ENCODE measurements around the gene SIRPB1. TPM values are rescaled to one million over a fixed set of nuclear protein-coding genes. Genes with fewer than 3 reads are reported as not detected.

The SIRPB1 gene
- not detected for total RNA-seq (ENCODE audit: unreplicated experiment)
- long read RNA-seq: 0 reads

- Mint-ChIP-seq H3K4me3 (ENCODE audit: unreplicated experiment) (no peak within 1 kb of the TSS), H3K4me1 (ENCODE audit: unreplicated experiment) (peaks cover 13% of the 10 kb centered on the region), H3K27me3 (ENCODE audit: unreplicated experiment) (peaks cover 8% of the 10 kb centered on the region), H3K9me3 (ENCODE audit: unreplicated experiment) (no peaks in the 10 kb centered on the region), H3K27ac (ENCODE audit: unreplicated experiment) (no peak within 1 kb of the TSS), H3K36me3 (ENCODE audit: low read depth, unreplicated experiment) (no peaks in the 10 kb centered on the region)
- no peak for DNase-seq (ENCODE audit: low spot score)
- TF ChIP-seq, protein P1, sequence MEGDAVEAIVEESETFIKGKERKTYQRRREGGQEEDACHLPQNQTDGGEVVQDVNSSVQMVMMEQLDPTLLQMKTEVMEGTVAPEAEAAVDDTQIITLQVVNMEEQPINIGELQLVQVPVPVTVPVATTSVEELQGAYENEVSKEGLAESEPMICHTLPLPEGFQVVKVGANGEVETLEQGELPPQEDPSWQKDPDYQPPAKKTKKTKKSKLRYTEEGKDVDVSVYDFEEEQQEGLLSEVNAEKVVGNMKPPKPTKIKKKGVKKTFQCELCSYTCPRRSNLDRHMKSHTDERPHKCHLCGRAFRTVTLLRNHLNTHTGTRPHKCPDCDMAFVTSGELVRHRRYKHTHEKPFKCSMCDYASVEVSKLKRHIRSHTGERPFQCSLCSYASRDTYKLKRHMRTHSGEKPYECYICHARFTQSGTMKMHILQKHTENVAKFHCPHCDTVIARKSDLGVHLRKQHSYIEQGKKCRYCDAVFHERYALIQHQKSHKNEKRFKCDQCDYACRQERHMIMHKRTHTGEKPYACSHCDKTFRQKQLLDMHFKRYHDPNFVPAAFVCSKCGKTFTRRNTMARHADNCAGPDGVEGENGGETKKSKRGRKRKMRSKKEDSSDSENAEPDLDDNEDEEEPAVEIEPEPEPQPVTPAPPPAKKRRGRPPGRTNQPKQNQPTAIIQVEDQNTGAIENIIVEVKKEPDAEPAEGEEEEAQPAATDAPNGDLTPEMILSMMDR (IDR thresholded peaks at IDR 0.05; ENCODE audit: unreplicated experiment): no peak
Measured at GRCh38 chr20:1619861-1620444, at the start of gene SIRPB1. Gene SIRPB1, minus strand, starts transcription at chr20:1620009. Its CDS starts 65 bp downstream, at chr20:1619944.

GRCh38 chr20:1669304-1669703, 49.5 kb upstream of the SIRPB1 start:
- no peak for DNase-seq (ENCODE audit: low spot score)
- Mint-ChIP-seq H3K4me3 (ENCODE audit: unreplicated experiment) (no peak overlapping the region), H3K4me1 (ENCODE audit: unreplicated experiment) (peaks cover 18% of the 10 kb centered on the region), H3K9me3 (ENCODE audit: unreplicated experiment) (no peaks in the 10 kb centered on the region), H3K27ac (ENCODE audit: unreplicated experiment) (no peak overlapping the region), H3K36me3 (ENCODE audit: low read depth, unreplicated experiment) (no peaks in the 10 kb centered on the region), H3K27me3 (ENCODE audit: unreplicated experiment) (peaks cover 3% of the 10 kb centered on the region)
- TF ChIP-seq, protein P1 (IDR thresholded peaks at IDR 0.05; ENCODE audit: unreplicated experiment): no peak

- H3K9me3 Mint-ChIP-seq (ENCODE audit: unreplicated experiment): no peaks in the 10 kb centered on the region
- no peak overlapping the region for H3K27ac Mint-ChIP-seq (ENCODE audit: unreplicated experiment)
- no peaks in the 10 kb centered on the region for H3K36me3 Mint-ChIP-seq (ENCODE audit: low read depth, unreplicated experiment)
- peaks cover 3% of the 10 kb centered on the region for H3K27me3 Mint-ChIP-seq (ENCODE audit: unreplicated experiment)
- no peak for DNase-seq (ENCODE audit: low spot score)
- TF ChIP-seq, protein P1 (IDR thresholded peaks at IDR 0.05; ENCODE audit: unreplicated experiment): no peak
- H3K4me3 Mint-ChIP-seq (ENCODE audit: unreplicated experiment): no peak overlapping the region
- H3K4me1 Mint-ChIP-seq (ENCODE audit: unreplicated experiment): peaks cover under 1% of the 10 kb centered on the region
Measured at GRCh38 chr20:1667502-1668085, 47.8 kb upstream of the SIRPB1 start.

GRCh38 chr20:1666802-1667201, 47.0 kb upstream of the SIRPB1 start:
- Mint-ChIP-seq H3K4me3 (ENCODE audit: unreplicated experiment) (no peak overlapping the region), H3K4me1 (ENCODE audit: unreplicated experiment) (no peaks in the 10 kb centered on the region), H3K27me3 (ENCODE audit: unreplicated experiment) (peaks cover 3% of the 10 kb centered on the region), H3K27ac (ENCODE audit: unreplicated experiment) (no peak overlapping the region), H3K9me3 (ENCODE audit: unreplicated experiment) (no peaks in the 10 kb centered on the region), H3K36me3 (ENCODE audit: low read depth, unreplicated experiment) (no peaks in the 10 kb centered on the region)
- DNase-seq (ENCODE audit: low spot score): no peak
- TF ChIP-seq, protein P1 (IDR thresholded peaks at IDR 0.05; ENCODE audit: unreplicated experiment): no peak

- H3K9me3 Mint-ChIP-seq (ENCODE audit: unreplicated experiment): no peaks in the 10 kb centered on the region
- H3K4me3 Mint-ChIP-seq (ENCODE audit: unreplicated experiment): no peak overlapping the region
- no peak for DNase-seq (ENCODE audit: low spot score)
- no peak overlapping the region for H3K27ac Mint-ChIP-seq (ENCODE audit: unreplicated experiment)
- H3K4me1 Mint-ChIP-seq (ENCODE audit: unreplicated experiment): no peaks in the 10 kb centered on the region
- TF ChIP-seq, protein P1 (IDR thresholded peaks at IDR 0.05; ENCODE audit: unreplicated experiment): no peak
- H3K36me3 Mint-ChIP-seq (ENCODE audit: low read depth, unreplicated experiment): no peaks in the 10 kb centered on the region
- peaks cover 3% of the 10 kb centered on the region for H3K27me3 Mint-ChIP-seq (ENCODE audit: unreplicated experiment)
Measured at GRCh38 chr20:1665345-1665744, 45.5 kb upstream of the SIRPB1 start.

Data from endothelial cell (in vitro differentiated cells).